HepG2 (cell line): ENCODE measurements around the gene IMPDH1. TPM values are rescaled to one million over a fixed set of nuclear protein-coding genes. Genes with fewer than 3 reads are reported as not detected.

Experiments
- E2F5 ChIP-seq: sonication (generic); formaldehyde crosslinking; conservative IDR thresholded peaks from 2 replicates; pipeline ENCODE4 v1.4.0; 2020; ENCODE audit warnings: missing genetic modification reagents
- FOXK1 ChIP-seq: sonication (generic); formaldehyde crosslinking; IDR thresholded peaks from 2 replicates; pipeline ENCODE4 v1.4.0; 2020; ENCODE audit warnings: low read depth, missing genetic modification reagents, borderline replicate concordance
- HIC2 ChIP-seq: sonication (generic); formaldehyde crosslinking; IDR thresholded peaks from 2 replicates; pipeline ENCODE4 v1.9.0; 2022; ENCODE audit warnings: low read depth, missing genetic modification reagents
- IKZF5 ChIP-seq: IDR thresholded peaks from 2 replicates; pipeline ENCODE4 v1.6.1; 2018; ENCODE audit warnings: missing genetic modification reagents, mild to moderate bottlenecking, missing compliant biosample characterization
- MTF1 ChIP-seq: sonication (generic); formaldehyde crosslinking; IDR thresholded peaks from 2 replicates; pipeline ENCODE4 v1.5.0; 2020; ENCODE audit warnings: missing genetic modification reagents
- SIN3A ChIP-seq: IDR thresholded peaks from 2 replicates; pipeline ENCODE4 v1.6.1; 2011; ENCODE audit warnings: low read depth, mild to moderate bottlenecking, control low read depth, low read length, borderline replicate concordance
- SRSF4 ChIP-seq: fragments of 200-400 bp; formaldehyde crosslinking; IDR thresholded peaks from one replicate; pipeline ENCODE4 v1.6.1; 2018; ENCODE audit warnings: mild to moderate bottlenecking, low read depth, low read length, moderate library complexity; ENCODE audit not compliant: poor library complexity, severe bottlenecking
- TP53 ChIP-seq: sonication (generic); formaldehyde crosslinking; conservative IDR thresholded peaks from 2 replicates; pipeline ENCODE4 v1.4.0; 2020; ENCODE audit warnings: missing genetic modification reagents
- USF2 ChIP-seq, 2 experiments: sonication (generic) in 1 of 2; formaldehyde crosslinking in 1 of 2; IDR thresholded peaks; 2 replicates each; pipeline versions ENCODE4 v1.5.1 to v1.6.1; 2011 to 2020; ENCODE audit warnings: borderline replicate concordance in 1 of 2, low read depth in 1 of 2, low read length in 1 of 2, mild to moderate bottlenecking in 1 of 2, missing genetic modification reagents in 1 of 2, moderate library complexity in 1 of 2
- ZMYM3 ChIP-seq: sonication (generic); formaldehyde crosslinking; IDR thresholded peaks from 2 replicates; pipeline ENCODE4 v1.5.1; 2020; ENCODE audit warnings: mild to moderate bottlenecking, missing genetic modification reagents
- ZNF230 ChIP-seq: sonication (generic); formaldehyde crosslinking; IDR thresholded peaks from 2 replicates; pipeline ENCODE4 v1.4.0; 2020; ENCODE audit warnings: mild to moderate bottlenecking, missing genetic modification reagents
- ZNF276 ChIP-seq: sonication (generic); formaldehyde crosslinking; IDR thresholded peaks from 2 replicates; pipeline ENCODE4 v1.4.0; 2020; ENCODE audit warnings: mild to moderate bottlenecking, low read depth, missing genetic modification reagents
- ZNF333 ChIP-seq: sonication (generic); formaldehyde crosslinking; IDR thresholded peaks from 2 replicates; pipeline ENCODE4 v1.4.0; 2020; ENCODE audit warnings: mild to moderate bottlenecking, missing genetic modification reagents, borderline replicate concordance
- ZNF431 ChIP-seq: sonication (generic); formaldehyde crosslinking; IDR thresholded peaks from 2 replicates; pipeline ENCODE4 v1.9.0; 2022; ENCODE audit warnings: missing genetic modification reagents, low read depth, mild to moderate bottlenecking, borderline replicate concordance
- ZSCAN30 ChIP-seq: sonication (generic); formaldehyde crosslinking; IDR thresholded peaks from 2 replicates; pipeline ENCODE4 v1.5.0; 2020; ENCODE audit warnings: mild to moderate bottlenecking, missing genetic modification reagents
- polyA plus RNA-seq, 8 experiments: library from polyadenylated mRNA; depleted of rRNA in 3 of 8; stranded (reverse) in 7 of 8; unstranded in 1 of 8; fragments of >200 nt; fragmentation: Illumina TruSeq in 4 of 8; extraction: Trizol in 4 of 8; gene quantifications; 2 replicates each; pipeline versions ENCODE4 v1.2.1 to v1.2.3, GENCODE V29; 2011 to 2016; ENCODE audit warnings: low read depth in 4 of 8, missing spikeins in 1 of 8, mixed read lengths in 1 of 8; ENCODE audit not compliant: insufficient read depth in 1 of 8
- total RNA-seq, 5 experiments: library from RNA; depleted of rRNA; stranded (reverse); fragments of >200 nt; fragmentation: Illumina TruSeq; extraction: Trizol; gene quantifications; 2 replicates each; pipeline ENCODE4 v1.2.3, GENCODE V29; 2016; ENCODE audit warnings: low read depth in 1 of 5

IMPDH1 gene
- total and polyA plus RNA-seq, 2 of the 13 experiments (the other 11 are each of a cell fraction or from before 2014, with no cell fraction given), result 22.8 to 34.0 TPM

GRCh38 chr7:128404886-128405470 lies 4.8 kb downstream of the IMPDH1 start (continued):
- TF ChIP-seq ZSCAN30 (CRISPR knock-in tag) (no peak), HIC2 (CRISPR knock-in tag) (peak; percentile 74), USF2 (IDR thresholded peaks at IDR 0.05; ENCODE audit: low read depth, low read length) (no peak), USF2 (CRISPR knock-in tag; IDR thresholded peaks at IDR 0.05; ENCODE audit: borderline replicate concordance) (no peak), ZNF230 (CRISPR knock-in tag) (0 out of 2 replicates have a peak, but pooled peaks have one; percentile 39), E2F5 (CRISPR knock-in tag) (no peak), ZNF276 (CRISPR knock-in tag) (no peak), TP53 (no peak), FOXK1 (no peak), ZMYM3 (CRISPR knock-in tag) (no peak), SIN3A (no peak), MTF1 (CRISPR knock-in tag) (no peak), ZNF431 (no peak), ZNF333 (CRISPR knock-in tag) (no peak), IKZF5 (CRISPR knock-in tag) (no peak), SRSF4 (no peak)
